Stimulated activated CD8-positive, alpha-beta memory T cell treated with anti-CD3 and anti-CD28 coated beads, Interleukin-12 subunit alpha, Interleukin-12 subunit beta, amount 100 ng/mL, for 4 hours (primary cell): Measurements from ENCODE around the gene PML.
"Not testable (repeated sequence)": the region's sequence is repeated elsewhere in the genome, so short reads cannot be mapped to it uniquely, and the experiment has no call there.

Experiments used
- DNase-seq: peaks from one replicate; pipeline ENCODE4 v3.0.0-alpha.2; 2020; ENCODE audit warnings: low read depth

The PML gene

GRCh38 chr15:74040109-74040850 lies 45.8 kb downstream of the PML start:
- DNase-seq: no peak

- DNase-seq: no peak
These were observed 46.8 kb downstream of the PML start for GRCh38 chr15:74041311-74041756.

GRCh38 chr15:74041777-74042435 lies 47.4 kb downstream of the PML start:
- no peak for DNase-seq

GRCh38 chr15:74042603-74043424 lies 48.3 kb downstream of the PML start:
- DNase-seq: no peak

- no peak for DNase-seq
These were observed 49.1 kb downstream of the PML start for GRCh38 chr15:74043425-74044266.

- no peak for DNase-seq
These were observed 50.0 kb downstream of the PML start for GRCh38 chr15:74044267-74045110.

GRCh38 chr15:74045184-74045583 lies 50.7 kb downstream of the PML start:
- no peak for DNase-seq

GRCh38 chr15:74045636-74046274 lies 51.2 kb downstream of the PML start:
- DNase-seq: no peak

GRCh38 chr15:74046275-74046674 lies 51.8 kb downstream of the PML start:
- DNase-seq: no peak

GRCh38 chr15:74050127-74050526 lies 55.6 kb downstream of the PML start:
- no peak for DNase-seq

- DNase-seq: no peak
These were observed 56.2 kb downstream of the PML start for GRCh38 chr15:74050556-74051234.

- not testable (repeated sequence) for DNase-seq
These were observed 58.0 kb downstream of the PML start for GRCh38 chr15:74052271-74053260.

- no peak for DNase-seq
These were observed 59.0 kb downstream of the PML start for GRCh38 chr15:74053517-74053916.

- DNase-seq: peak; percentile 9
These were observed 59.5 kb downstream of the PML start for GRCh38 chr15:74053941-74054529.

- no peak for DNase-seq
These were observed 61.3 kb downstream of the PML start for GRCh38 chr15:74055804-74056203.

GRCh38 chr15:74056330-74056729 lies 61.8 kb downstream of the PML start:
- not testable (repeated sequence) for DNase-seq

- not testable (repeated sequence) for DNase-seq
These were observed 64.7 kb downstream of the PML start for GRCh38 chr15:74059050-74059833.
